Measurements from ENCODE around the gene SPTBN4.

SPTBN4 gene

DNA sequence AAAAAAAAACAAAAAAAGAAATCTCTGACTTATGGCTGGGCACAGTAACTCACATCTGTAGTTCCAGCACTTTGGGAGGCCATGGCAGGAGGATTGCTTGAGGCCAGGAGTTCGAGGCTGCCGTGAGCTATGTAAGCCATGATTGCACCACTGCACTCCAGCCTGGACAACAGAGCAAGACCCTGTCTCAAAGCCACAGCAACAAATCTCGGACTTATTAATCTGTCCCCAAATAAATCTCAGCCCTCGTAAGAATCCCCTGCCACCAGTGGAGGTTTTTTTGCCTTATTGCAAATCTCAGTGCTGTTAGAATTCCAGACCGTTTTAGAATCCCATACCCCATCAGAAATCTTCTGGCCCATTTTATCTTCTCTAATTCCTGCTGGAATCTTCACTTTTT, 114.7 kb downstream of the SPTBN4 start:
- TF ChIP-seq ZFX (IDR thresholded peaks at IDR 0.05; ENCODE audit: borderline replicate concordance): no peak
- TF ChIP-seq, protein P1, sequence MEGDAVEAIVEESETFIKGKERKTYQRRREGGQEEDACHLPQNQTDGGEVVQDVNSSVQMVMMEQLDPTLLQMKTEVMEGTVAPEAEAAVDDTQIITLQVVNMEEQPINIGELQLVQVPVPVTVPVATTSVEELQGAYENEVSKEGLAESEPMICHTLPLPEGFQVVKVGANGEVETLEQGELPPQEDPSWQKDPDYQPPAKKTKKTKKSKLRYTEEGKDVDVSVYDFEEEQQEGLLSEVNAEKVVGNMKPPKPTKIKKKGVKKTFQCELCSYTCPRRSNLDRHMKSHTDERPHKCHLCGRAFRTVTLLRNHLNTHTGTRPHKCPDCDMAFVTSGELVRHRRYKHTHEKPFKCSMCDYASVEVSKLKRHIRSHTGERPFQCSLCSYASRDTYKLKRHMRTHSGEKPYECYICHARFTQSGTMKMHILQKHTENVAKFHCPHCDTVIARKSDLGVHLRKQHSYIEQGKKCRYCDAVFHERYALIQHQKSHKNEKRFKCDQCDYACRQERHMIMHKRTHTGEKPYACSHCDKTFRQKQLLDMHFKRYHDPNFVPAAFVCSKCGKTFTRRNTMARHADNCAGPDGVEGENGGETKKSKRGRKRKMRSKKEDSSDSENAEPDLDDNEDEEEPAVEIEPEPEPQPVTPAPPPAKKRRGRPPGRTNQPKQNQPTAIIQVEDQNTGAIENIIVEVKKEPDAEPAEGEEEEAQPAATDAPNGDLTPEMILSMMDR (IDR thresholded peaks at IDR 0.05): no peak
- H3K27ac ChIP-seq: no peak overlapping the region

DNA sequence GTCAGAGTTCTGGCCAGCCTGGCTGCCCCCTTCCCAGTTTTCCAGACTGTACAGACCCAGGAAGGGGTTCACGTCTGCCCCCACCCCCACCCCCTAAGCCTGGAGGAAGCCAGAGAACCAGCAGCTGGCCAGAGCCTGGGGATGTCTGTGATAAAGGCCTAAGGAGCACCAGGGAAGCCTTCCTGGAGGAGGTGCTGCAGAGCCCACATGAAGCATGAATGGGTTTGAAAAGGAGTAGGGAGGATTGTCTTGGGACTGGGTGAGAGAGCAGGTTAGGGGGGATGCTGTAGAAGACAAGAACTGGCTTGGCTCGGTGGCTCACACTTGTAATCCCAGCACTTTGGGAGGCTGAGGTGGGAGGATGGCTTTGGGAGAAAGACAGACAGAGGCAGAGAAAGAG, 115.7 kb downstream of the SPTBN4 start:
- TF ChIP-seq ZFX (IDR thresholded peaks at IDR 0.05; ENCODE audit: borderline replicate concordance): no peak
- TF ChIP-seq, protein P1 (IDR thresholded peaks at IDR 0.05): no peak

DNA sequence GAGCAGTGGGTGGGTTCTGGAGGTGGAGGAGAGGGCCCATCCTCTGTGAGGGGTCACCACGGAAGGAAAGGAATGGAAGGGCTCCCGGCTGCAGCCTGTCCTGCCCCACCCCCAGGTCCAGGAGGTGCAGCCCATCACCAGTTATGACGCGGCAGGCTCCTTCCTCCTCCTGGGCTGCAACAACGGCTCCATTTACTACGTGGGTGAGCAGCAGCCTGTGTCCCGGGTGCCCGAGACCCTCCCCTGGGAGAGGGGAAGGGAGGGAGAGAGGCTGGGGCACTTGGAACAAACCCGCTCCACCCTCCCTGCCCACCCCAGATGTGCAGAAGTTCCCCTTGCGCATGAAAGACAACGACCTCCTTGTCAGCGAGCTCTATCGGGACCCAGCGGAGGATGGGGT, 116.5 kb downstream of the SPTBN4 start:
- no peak overlapping the region for H3K27ac ChIP-seq
- TF ChIP-seq ZFX (IDR thresholded peaks at IDR 0.05; ENCODE audit: borderline replicate concordance): no peak
- TF ChIP-seq, protein P1 (IDR thresholded peaks at IDR 0.05): no peak

More for the DNA sequence above, 115.7 kb downstream of the SPTBN4 start:
- H3K27ac ChIP-seq: no peak overlapping the region

DNA sequence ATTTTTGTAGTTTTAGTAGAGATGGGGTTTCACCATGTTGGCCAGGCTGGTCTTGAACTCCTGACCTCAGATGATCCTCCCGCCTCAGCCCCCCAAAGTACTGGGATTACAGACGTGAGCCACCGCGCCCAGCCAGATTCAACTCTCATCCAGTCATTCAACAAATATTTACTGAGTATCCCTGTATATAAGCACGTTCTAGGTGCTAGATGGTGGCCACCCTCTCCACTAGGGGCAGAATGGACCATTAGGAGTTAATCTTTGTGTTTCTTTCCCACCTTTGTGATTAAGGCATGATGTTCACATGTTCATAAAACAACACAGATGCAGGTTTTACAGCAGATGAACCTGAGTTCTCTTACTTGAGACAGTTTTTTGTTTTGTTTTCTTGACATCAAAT, 117.2 kb downstream of the SPTBN4 start:
- TF ChIP-seq, protein P1 (IDR thresholded peaks at IDR 0.05): peak; percentile 37
- TF ChIP-seq ZFX (IDR thresholded peaks at IDR 0.05; ENCODE audit: borderline replicate concordance): no peak
- no peak overlapping the region for H3K27ac ChIP-seq

DNA sequence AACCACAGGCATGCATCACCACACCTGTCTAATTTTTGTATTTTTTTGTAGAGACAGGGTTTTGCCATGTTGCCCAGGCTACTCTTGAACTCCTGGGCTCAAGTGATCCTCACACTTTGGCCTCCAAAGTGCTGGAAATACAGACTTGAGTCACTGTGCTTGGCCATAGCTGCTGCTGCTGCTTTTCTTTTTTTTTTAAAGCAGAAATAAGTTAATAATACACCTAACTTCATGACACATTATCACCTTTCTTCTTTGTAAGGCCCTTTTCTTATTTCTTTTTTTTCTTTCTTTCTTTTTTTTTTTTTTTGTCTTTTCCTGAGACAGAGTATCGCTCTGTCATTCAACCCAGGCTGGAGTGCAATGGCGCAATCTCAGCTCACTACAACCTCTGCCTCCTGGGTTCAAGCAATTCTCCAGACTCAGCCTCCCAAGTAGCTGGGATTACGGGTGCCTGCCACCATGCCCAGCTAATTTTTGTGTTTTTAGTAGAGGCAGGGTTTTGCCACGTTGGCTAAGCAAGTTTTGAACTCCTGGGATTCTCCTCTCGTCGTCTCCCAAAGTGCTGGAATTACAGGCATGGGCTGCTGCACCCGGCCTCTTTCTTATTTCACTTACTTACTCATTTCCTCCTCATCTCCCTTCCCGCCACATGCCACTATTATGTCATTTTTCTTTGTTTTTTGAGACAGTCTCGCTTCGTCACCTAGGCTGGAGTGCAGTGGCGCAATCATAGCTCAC, 118.6 kb downstream of the SPTBN4 start:
- H3K27ac ChIP-seq: no peak overlapping the region; the same call in 1 of the 2 replicates
- TF ChIP-seq, protein P1 (IDR thresholded peaks at IDR 0.05): no peak
- TF ChIP-seq ZFX (IDR thresholded peaks at IDR 0.05; ENCODE audit: borderline replicate concordance): no peak

DNA sequence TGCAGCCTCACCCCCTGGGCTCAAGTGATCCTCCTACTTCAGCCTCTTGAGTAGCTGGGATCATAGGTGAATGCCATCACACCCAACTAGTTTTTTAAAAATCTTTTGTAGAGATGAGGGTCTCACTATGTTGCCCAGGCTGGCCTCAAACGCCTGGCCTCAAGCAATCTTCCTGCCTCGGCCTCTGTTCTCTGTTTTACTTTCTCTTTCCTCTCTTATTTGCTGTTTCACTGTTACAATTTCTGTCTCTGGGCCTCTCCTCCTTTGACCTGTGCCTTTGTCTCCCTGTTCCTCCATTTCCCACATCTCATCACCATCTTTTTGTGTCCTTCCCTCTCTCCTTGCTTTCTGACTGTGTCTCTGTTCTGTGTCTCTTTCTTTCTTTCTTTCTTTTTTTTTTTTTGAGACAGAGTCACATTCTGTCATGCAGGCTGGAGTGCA, 119.2 kb downstream of the SPTBN4 start:
- H3K27ac ChIP-seq: no peak overlapping the region
- TF ChIP-seq ZFX (IDR thresholded peaks at IDR 0.05; ENCODE audit: borderline replicate concordance): no peak
- TF ChIP-seq, protein P1 (IDR thresholded peaks at IDR 0.05): no peak

DNA sequence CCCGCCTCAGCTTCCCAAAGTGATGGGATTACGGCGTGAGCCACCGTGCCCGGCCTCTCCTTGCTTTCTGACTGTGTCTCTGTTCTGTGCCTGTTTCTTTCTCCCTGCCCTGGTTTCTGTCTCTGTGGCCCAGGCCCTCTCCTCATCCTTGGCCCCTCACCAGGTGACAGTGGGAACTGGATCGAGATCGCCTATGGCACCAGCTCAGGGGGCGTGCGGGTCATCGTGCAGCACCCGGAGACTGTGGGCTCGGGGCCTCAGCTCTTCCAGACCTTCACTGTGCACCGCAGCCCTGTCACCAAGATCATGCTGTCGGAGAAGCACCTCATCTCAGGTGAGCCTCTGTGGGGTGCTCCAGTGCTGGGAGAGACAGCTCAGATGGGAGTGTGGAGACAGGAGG, 119.8 kb downstream of the SPTBN4 start:
- TF ChIP-seq ZFX (IDR thresholded peaks at IDR 0.05; ENCODE audit: borderline replicate concordance): no peak
- TF ChIP-seq, protein P1 (IDR thresholded peaks at IDR 0.05): no peak
- no peak overlapping the region for H3K27ac ChIP-seq
